Measurements from ENCODE around the gene CLEC3B.

CLEC3B gene

DNA sequence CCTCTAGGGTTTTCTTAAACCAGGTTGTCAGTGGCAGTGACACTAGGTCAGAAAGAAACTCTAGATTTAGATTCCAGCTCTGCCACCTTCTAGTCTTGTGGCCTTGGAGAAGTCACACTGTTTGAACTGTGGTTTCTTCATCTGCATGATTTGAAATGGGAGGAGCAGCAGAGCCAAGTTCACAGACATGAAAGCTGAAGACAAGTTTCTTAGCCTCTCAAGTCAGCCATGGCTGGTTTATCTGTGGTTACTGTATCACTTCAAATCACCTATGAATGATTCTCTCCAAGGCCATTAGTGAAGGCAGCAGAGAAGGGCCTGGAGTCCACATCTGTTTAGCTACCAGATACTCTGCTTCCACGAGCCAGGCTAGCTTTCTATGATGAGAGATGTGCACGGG, 15.6 kb downstream of the CLEC3B start:
- TF ChIP-seq, protein P1, sequence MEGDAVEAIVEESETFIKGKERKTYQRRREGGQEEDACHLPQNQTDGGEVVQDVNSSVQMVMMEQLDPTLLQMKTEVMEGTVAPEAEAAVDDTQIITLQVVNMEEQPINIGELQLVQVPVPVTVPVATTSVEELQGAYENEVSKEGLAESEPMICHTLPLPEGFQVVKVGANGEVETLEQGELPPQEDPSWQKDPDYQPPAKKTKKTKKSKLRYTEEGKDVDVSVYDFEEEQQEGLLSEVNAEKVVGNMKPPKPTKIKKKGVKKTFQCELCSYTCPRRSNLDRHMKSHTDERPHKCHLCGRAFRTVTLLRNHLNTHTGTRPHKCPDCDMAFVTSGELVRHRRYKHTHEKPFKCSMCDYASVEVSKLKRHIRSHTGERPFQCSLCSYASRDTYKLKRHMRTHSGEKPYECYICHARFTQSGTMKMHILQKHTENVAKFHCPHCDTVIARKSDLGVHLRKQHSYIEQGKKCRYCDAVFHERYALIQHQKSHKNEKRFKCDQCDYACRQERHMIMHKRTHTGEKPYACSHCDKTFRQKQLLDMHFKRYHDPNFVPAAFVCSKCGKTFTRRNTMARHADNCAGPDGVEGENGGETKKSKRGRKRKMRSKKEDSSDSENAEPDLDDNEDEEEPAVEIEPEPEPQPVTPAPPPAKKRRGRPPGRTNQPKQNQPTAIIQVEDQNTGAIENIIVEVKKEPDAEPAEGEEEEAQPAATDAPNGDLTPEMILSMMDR (IDR thresholded peaks at IDR 0.05), result no peak

DNA sequence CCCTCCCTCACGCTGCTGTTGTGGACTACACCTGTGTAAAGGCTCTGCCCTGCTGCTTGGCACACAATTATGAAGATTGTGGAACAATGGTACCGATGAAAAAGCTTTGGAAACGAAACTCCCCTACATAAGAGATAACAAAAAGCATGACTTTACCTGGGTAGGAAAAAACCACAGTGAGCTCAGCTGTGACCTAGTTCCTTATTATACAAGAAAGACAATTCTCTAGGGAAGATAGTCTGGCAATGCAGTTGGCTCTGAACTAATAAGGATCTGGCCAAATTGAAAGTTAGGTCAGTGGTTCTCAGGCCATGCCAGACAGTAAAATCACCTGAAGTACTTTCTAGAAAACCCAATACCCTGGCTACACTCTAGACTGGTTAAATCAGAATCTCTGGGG, 16.1 kb downstream of the CLEC3B start:
- TF ChIP-seq, protein P1 (IDR thresholded peaks at IDR 0.05), result no peak

DNA sequence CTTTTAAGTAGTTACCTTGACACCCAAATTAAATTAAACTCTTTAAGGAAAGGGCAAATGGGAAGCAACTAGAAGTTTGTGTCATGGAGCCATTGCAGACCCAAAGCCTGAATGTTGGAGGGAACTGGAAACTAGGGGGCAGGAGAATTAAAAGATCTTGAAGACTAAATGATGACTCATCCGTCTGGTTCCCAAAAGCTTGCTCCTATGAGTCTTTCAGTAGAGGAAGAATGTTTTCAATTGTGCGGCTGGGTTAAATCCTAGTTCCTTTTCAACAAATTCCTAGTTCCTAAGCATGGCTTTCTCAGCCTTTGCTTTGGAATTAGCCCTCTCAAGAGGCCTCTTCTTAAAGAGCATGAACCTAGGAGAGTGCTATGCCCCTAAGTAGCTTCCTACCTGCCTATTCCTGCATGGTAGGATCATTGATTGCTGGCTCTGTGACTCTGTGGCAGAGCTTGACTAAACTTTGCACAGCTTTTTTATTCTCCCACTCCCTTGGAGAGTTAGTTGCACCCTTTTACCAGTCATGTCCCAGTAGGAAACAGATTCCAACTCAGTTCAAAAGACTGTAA, 17.7 kb downstream of the CLEC3B start:
- TF ChIP-seq, protein P1 (IDR thresholded peaks at IDR 0.05), result no peak

DNA sequence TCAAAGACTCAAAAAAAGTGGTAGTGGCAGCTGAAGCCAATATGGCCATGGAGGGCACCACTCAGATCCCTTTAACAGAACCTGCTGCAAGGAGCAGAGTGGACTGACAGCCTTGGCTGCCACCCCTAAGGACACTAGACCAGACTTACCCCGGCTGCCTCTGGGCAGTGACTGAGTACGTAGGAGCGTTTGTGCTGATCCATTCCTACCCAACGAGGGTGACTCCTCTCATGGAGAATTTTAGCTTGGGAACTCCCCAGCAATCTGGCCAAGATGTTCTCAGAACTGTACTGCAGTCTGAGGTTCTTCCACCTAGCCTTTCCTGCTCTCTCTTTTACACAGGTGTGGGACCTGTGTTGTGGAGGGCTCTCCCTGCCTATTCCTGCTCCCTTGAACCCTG, 22.1 kb downstream of the CLEC3B start:
- TF ChIP-seq, protein P1 (IDR thresholded peaks at IDR 0.05), result no peak

DNA sequence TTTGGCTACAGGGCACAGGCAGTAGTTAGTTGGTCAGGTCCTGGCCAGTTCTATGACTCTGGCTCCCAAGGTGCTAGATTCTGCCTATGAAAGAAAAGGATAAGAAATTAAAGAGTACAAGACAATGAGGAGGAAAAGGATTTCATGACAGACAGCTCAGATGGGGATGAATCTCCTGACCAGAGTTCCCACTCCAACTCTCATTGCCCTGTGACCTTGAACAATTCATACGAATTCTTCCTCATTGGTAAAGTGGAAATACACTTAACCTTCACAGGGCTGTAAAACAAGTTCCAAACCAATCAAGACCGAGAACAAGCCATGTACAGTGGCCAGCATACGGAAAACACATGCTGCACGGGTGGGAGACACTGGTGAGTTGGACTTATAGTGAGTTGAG, 23.7 kb downstream of the CLEC3B start:
- TF ChIP-seq, protein P1 (IDR thresholded peaks at IDR 0.05), result no peak

DNA sequence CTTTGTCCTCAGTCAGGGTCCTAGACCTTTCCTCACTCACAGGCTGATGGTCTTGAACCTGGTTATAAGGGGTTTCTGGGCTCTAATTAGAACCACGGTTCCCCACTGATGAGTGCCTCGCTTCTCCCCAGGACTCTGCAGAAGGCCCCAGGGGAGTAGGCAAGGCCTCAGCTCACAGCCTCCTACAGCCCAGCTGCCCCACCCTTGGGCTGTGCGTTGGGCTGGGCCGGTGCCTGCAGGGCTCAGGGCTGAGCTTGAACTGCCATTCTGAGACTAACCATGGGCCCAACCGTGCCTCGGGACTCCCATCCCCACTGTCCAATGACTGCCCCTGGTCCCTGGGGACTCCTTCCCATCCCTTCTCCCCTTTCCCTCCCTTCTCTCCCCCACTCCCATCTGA, 25.6 kb downstream of the CLEC3B start:
- TF ChIP-seq, protein P1 (IDR thresholded peaks at IDR 0.05), result no peak

DNA sequence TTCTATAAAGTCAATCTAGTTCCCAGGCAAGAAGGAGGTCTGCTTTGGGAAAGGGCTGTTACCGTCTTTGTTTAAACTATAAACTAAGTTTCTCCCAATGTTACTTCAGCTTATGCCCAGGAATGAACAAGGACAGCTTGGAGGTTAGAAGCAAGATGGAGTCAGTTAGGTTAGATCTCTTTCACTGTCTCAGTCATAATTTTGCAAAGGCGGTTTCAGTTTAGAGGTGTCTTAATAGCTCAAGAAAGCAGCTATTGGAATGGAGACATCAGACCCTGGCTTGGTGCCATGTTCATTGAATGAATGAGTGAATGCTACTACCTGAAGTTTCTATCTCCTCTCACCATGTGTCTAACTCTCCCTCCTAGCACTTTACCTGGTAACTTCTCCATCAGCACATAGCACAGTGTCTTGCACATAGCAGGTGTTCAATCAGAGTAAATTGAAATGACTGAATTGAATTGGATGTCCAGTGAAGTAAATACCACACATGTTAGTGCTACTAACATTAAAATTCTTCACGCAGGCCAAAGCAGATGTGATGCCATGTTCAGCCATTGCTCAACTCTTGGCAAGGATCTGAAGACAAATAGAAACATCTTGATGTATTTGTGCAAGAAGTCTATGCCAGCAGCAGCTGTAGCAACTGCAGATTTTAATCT, 28.2 kb downstream of the CLEC3B start:
- TF ChIP-seq, protein P1 (IDR thresholded peaks at IDR 0.05), result no peak

DNA sequence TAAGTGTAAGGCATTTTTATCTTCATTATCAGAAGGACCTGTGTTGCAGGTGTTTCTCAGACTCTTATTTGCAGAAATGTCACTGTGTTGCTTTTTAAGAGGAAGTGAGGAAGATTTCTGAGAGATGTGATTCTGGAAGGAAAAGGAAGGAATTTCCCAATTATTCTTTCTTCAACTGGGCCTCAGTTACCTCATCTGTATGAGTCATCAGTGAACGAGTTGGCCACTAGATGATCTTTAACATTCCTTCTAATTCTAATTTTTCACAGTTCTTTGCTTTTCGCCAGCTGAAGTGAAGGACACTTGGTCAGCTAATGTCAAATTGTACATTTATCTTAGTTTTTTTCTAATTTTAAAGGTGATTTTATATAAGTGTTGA, 28.9 kb downstream of the CLEC3B start:
- TF ChIP-seq, protein P1 (IDR thresholded peaks at IDR 0.05), result no peak
